GM19240 (cell line): Measurements from ENCODE around the gene SNX13.

Experiments used
- DNase-seq: peaks from one replicate; pipeline ENCODE4 v3.0.0; 2011; ENCODE audit warnings: low spot score; ENCODE audit not compliant: insufficient read length

Gene SNX13, protein sequence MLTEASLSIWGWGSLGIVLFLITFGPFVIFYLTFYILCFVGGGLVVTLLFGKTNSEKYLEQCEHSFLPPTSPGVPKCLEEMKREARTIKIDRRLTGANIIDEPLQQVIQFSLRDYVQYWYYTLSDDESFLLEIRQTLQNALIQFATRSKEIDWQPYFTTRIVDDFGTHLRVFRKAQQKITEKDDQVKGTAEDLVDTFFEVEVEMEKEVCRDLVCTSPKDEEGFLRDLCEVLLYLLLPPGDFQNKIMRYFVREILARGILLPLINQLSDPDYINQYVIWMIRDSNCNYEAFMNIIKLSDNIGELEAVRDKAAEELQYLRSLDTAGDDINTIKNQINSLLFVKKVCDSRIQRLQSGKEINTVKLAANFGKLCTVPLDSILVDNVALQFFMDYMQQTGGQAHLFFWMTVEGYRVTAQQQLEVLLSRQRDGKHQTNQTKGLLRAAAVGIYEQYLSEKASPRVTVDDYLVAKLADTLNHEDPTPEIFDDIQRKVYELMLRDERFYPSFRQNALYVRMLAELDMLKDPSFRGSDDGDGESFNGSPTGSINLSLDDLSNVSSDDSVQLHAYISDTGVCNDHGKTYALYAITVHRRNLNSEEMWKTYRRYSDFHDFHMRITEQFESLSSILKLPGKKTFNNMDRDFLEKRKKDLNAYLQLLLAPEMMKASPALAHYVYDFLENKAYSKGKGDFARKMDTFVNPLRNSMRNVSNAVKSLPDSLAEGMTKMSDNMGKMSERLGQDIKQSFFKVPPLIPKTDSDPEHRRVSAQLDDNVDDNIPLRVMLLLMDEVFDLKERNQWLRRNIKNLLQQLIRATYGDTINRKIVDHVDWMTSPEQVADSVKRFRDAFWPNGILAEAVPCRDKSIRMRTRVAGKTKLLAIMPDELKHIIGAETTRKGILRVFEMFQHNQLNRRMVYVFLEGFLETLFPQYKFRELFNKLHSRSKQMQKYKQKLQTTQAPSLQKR

DNA sequence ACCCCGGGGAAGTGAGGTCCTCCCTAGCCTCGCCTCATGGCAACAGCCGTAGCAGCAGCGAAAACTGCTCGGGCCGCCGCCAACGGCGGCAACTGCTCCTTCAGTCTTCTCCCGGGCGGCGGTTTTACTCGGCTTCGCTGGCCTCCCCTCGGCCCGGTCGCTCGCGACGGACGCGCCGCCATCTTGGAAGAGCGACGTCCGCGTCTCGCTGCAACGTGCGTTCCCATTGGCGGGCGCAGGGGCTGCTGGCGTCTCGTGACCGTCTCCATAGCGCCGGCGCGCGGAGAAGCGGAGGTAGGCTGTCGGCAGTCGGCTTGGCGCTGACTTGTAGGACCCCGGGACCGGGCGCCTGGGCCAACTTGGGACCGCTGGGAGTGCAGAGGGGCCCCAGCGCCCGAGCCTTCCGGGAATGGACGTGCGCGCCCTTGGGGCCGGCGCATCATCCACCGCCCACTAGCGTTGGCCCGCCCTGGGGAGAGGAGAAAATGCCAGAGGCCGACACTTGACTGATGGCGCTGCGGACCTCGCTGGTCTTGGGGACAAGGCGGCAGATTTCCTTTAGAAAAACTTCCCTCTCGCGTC is at the start of gene SNX13:
Gene SNX13 (minus strand): TSS at position 193 of the 582 bp plus-strand sequence. CDS start 199 bp downstream, outside the sequence.
- peak; percentile 43 for DNase-seq

DNA sequence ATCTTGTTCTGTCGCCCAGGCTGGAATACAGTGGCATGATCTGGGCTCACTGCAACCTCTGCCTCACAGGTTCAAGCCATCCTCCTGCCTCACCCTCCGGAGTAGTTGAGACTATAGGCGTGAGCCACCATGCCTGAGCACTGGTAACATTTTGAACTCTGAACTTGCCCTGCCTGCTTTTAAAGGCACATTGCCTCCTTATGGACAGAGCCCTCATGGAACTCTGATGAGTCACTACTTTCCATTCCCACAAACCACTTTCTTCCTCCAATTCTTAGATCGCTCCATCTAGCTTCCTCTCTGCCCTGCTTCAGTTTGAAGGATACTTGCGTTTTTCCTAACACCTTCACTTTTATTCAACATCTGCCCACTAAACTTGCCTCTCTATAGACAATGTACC is 49.3 kb upstream of the SNX13 start:
- no peak for DNase-seq

DNA sequence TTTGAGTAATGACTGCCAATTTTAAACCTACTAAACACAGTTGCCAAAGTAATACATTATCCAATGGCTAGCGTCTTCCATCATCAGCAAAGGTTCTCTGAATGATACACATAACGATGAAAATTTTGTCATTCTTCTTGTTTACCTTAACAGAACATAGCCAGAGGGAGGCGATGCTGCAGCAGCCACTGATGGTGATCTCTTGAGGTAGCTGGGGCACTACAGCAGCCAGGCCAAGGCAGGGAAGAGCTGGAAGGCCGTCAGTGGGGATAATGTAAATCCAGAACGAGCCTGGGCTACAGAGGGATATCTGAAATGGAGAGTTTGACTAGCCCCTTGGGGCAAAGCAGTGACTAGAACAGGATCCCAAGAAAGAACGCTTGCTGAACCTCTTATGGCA is 48.6 kb upstream of the SNX13 start:
- DNase-seq: no peak

DNA sequence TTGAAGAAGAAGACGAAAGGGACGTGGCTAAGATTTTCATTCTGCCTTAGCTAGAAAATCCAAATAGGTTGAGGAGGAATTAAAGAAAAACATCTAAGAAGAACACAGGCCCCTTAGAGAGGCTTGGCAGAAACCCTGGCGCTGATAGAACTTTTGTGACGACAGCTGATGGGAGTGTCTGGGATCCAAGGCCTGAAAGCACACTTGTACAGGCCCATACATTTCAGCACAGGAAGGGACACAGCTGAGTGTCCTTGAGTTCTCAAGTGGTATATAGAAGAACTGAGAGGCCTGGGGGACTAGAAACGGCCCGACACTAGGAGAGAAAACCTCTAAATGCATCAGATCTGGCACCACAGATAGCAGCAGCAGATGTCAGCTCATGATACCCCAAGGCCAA is 47.8 kb upstream of the SNX13 start:
- DNase-seq: no peak

DNA sequence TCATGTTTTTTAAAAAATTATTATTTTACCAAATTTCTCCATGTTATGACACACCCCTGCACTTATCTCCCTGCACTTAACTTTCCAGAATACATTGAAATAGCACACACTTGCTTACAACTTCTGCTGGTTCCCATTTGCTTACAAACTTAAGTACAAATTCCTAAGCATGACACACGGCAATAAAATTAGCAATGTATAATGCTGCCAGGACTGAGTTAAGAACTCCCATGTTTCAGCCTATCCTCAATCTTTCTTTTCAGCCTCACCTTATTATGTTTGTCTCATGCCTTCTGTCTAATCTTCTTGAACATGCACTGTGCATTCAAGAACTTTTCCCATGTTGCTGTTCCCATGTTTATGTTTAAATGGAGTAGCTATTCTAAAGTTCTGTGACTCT is 46.6 kb upstream of the SNX13 start:
- no peak for DNase-seq

DNA sequence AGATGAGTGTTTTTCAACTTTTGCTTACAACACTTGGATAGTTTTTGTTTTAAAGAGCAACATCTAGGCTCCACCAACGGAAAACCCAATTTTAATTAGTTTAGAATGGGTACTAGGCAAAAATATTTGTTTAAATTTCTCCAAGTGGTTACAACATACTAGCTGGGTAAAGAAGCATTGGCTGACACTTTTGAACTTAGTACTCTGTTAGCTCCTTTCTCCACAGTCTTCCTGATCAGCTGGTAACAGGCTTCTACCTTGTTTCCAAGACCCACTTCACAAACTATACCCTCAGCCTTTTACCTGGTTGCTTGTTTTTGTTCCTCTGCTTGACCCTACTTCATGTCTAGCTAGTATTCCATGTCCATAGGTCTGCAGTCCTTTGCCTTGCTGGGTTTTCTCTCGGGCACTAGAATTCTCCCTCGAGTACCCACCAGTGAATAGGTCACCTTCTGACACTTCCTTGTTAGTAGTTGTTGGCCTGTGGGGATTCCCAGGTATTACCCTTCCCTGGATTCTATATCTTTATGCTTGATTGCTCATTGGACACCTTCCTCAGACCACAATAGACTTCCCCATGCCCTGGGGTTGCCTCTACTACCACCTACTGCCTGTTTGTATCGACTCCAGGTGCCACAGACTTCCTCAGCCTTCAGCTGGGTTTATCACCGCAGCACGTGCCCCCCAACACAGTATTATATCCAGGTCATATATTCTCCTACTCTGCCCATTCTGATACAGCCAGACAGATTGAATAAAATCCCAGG is 45.4 kb upstream of the SNX13 start:
- no peak for DNase-seq

DNA sequence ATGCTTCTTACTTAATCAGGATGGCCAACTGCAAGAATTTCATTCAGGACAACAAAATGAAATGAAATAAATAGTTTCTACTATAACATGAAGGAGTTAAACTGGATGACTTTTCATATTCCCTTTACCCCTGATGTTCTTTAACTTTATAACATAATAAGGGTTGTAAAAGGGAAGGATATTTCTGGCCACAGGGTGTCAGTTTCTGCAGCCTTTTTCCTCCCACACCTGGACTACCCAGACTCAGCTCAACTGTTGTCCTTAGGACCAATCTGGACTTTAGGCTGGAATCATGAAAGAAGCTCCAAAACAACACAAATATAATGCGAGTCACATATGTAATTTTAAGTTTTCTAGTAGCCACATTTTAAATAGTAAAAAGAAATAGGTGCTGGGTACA is 44.0 kb upstream of the SNX13 start:
- DNase-seq: no peak

DNA sequence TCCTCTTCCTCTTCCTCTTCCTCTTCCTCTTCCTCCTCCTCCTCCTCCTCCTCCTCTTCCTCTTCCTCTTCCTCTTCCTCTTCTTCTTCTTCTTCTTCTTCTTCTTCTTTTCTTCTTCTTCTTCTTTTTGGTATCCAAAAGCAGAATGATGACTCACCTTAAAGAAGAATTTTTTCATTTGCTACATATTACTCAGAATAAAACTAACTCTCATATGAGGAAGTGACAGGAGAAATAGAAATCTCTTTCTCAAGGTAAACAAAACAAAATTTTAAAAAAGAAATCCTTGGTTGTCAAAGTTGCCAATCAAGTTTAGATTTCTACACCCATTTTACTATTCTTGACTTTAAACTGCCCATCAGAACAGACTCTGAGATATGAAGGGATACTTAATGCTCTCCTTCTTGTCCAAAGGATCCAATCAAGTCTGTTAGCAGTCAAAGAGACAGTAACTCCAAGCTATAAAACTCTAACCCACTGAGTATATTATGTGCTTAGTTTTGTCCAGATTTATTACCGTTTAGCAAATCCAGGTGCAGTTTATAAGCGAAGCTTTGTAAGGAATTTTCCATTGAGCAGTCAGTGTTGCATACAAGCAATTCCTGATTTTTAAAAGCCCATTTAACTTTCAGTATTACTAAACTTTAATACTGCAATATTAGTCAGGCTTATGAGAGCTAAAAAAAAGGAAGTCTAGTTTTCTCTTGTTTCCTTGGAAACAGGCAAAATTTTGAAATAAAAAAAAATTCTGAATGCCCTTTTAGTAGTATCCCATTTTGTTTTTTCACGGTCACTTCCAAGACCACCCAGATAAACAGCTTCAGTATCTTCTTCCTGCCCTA is 43.1 kb upstream of the SNX13 start:
- no peak for DNase-seq

DNA sequence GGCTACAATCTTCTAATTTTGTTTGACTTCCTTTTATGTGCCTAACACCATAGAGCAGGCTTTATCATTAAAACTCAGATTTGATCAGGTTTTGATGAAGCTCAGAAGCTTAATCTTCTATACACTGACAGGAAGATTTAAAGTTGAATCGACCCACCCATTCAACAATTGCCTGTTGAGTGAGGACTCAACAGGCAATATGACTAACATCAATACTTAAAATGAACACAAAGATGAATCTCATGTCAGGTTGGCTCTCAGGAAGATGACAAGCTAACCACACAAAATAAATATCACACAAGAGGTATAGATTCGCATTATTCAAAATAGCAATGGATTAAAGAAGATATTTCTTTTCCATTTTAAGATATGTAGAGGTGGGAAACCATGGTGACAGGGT is 36.7 kb upstream of the SNX13 start:
- no peak for DNase-seq

DNA sequence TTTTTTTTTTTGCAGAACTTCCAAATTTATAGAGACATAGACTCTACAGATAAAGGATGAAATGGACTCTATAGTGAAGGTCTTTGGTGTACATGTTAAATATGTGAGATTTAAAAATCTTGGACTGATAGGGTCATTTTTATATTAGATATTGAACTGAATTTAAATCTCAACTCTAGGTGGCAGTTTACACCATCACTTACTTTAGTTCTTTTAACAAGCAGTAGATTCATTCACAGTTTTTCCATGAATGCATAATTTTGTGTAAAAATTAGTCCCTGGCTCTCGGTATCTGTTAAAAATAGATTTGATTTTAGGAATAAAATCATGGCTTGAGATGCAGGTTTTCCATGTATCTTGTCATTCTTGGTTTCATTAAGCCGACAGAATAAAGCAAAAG is 31.1 kb upstream of the SNX13 start:
- no peak for DNase-seq

DNA sequence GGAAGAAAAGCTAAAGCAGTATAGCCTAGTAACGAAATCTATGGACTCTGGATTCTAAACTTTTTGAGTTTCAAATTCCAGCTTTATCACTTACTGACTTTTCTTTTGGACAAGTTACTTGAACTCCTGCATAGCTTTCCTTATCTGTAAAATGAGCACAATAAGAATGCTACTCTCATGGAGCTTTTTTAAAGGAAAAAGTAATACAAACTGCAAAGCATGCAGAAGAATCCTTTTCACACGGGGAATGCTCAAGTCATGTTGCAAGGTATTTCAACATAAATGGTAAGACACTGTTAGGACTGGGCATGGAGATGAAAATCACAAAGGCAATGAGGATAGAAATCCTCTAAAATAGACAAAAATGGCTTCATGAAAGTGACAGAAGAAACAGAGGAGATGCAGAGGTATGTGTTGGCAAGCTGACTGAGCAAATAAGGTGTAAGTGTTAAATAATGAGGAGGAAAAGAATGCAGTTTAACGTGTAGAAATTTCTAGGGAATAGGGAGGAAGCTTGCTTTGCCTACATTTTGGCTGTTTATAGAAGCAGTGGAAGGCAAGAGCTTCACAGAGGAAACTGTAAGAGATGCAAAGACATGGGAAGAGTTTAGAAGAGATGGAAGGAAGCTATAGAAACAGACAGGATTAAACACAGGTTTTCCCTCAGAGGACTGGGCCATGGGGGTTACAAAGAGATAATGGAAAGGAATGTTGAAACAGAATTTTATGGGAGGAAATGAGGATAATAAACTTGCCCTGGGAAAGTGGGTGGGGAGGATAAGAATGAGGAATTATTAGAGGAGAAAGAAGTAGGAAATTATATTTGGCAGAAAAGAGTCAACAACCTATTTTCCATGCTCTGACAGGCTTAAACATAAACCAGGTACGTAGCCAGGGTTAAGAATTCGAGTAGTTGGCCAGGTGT is 28.8 kb upstream of the SNX13 start:
- no peak for DNase-seq

DNA sequence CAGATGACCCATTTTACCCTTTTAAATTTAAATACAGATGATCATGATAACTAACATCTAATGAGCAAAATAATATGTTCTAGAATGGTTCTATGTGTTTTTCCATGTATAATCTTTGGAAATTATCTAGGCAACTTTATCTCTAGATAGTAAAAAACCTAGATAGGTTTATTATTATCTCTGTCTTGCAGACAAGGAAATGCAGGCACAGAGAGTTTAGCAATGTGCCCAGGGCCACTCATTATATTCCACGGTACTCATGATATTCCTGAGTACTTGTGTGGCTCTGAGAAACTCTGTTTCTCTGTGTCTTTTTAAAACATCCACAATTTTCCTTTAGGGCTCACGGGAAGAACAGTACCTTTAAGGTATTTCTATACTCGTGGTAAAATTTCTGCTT is 26.4 kb upstream of the SNX13 start:
- DNase-seq: no peak

DNA sequence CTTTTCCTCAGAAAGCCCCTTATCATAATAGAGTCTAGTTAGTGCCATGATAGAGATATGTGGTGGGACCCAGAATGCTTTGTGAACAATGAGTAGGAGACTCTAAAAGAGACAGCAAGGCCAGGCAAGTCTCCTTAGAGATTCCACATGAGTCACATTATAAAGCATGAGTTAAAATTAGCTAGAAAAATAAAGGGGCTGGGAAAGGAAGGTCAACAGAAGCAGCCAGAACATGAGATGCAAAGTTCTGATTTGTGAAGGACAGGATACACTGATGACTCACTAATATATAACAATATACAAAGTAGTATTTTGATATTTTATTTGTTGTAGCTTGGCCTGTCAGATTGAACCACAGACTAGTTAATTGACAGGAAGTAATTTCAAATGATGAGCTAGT is 25.3 kb upstream of the SNX13 start:
- no peak for DNase-seq

DNA sequence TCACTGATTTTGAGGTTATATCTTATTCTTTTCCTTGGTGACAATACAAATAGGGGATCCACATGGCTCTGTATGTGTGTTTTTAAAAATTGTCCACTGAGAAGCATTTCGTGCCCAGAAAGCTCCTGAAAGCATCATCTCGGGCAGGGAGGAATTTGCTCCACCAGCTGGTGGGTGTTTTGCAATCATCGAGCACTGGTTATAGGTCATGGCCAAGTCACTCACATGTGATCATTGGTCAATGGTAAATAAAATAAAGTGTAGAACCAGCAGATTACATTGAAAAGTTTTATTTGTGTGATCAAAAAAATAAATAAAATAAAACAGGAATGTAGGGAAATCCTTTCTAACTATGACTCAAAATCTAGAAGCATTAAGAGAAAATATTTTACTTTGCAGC is 23.0 kb upstream of the SNX13 start:
- DNase-seq: no peak

DNA sequence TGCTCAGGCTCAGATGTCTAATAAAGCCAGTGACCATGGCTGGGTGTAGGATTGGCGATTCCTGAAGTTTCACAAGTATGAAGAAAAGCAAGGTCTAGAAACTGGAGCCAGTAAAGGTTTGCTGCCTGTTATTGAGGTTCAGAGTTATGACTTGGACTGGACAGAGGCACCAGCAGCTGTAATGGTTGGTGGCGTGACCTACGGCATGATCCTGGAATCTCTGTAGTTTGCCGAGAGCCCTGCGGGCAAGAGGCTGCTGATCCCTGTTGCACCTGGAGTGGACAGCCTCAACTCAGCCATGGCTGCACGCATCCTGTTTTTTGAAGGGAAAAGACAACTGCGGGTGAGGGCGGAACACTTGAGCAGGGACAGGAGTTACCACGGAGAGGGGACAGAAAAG is 22.4 kb upstream of the SNX13 start:
- no peak for DNase-seq

DNA sequence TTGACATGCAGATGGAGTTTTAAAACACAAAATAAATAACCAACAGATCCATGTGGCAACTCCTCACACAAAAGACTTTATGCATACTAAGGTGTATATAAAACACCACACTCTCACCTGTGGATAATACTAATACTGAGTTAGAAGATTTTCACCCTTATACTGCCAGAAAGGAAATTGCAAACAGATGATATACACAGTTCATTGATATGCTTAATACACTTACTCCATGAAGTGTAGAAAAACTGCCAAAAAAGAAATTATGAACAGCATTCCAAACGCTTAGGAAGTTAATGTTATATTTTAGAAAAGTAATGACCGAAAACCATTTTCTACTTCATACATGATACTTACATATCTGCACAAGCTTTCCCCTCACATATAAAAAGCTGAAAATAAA is 17.6 kb upstream of the SNX13 start:
- DNase-seq: no peak

DNA sequence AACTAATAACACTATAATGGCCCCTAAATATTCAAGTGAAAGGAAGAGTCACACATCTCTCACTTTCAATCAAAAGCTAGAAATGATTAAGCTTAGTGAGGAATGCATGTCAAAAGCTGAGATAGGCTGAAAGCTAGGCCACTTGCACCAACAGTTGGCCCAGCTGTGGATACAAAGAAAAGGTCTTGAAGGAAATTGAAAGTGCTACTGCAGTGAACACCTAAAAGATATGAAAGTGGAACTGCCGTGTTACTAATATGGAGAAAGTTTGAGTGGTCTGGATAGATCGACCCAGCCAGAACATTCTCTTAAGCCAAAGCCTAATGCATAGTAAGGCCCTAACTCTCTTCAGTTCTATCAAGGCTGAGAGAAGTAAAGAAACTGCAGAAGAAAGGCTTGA is 12.1 kb upstream of the SNX13 start:
- DNase-seq: no peak

DNA sequence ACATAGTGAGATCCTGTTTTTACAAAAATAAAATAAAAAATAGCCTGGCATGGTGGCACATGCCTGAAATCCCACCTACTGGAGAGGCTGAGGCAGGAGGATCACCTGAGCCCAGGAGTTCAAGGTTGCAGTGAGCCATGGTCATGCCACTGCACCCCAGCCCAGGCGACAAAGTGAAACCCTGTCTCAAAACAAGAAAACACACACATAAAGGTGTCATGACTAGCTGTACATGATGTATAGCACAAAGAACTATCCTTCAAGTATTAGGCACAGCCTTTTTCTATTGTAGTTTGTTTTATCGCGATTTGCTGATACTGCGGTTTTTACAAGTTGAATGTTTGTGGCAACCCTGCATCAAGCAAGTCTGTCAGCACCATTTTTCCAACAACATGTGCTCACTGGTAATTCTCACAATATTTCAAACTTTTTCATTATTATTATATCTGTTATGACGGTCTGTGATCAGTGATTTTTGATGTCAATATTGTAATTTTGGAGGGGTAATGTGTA is 11.5 kb upstream of the SNX13 start:
- DNase-seq: no peak
